H9 (cell line): Measurements from ENCODE around the gene MAP1B. TPM values are rescaled to one million over a fixed set of nuclear protein-coding genes. Genes with fewer than 3 reads are reported as not detected.

ENCODE experiments used
- DNase-seq: peaks from one replicate; pipeline ENCODE4 v3.0.0-alpha.2; 2017
- H2AFZ ChIP-seq: one replicate; pipeline ENCODE4 v1.6.1; 2013; ENCODE audit warnings: mild to moderate bottlenecking, low read length, control low read depth, moderate library complexity
- H2AK5ac ChIP-seq: 2 replicates; pipeline ENCODE4 v1.6.1; 2013; ENCODE audit warnings: low read length, control low read depth, mixed read lengths; ENCODE audit not compliant: insufficient read length
- H2BK120ac ChIP-seq: one replicate; pipeline ENCODE4 v1.6.1; 2013; ENCODE audit warnings: low read depth, mild to moderate bottlenecking, low read length, control low read depth, inconsistent platforms; ENCODE audit not compliant: poor library complexity, severe bottlenecking
- H2BK12ac ChIP-seq: 2 replicates; pipeline ENCODE4 v1.6.1; 2013; ENCODE audit warnings: low read length, control low read depth, mixed read lengths, low read depth; ENCODE audit not compliant: insufficient read length
- H2BK15ac ChIP-seq: 2 replicates; pipeline ENCODE4 v1.6.1; 2013; ENCODE audit warnings: low read depth, low read length, control low read depth
- H2BK20ac ChIP-seq: one replicate; pipeline ENCODE4 v1.6.1; 2013; ENCODE audit warnings: low read depth, mild to moderate bottlenecking, low read length, control low read depth, inconsistent platforms; ENCODE audit not compliant: poor library complexity, severe bottlenecking
- H2BK5ac ChIP-seq: 2 replicates; pipeline ENCODE4 v1.6.1; 2013; ENCODE audit warnings: low read length, control low read depth, mixed read lengths; ENCODE audit not compliant: insufficient read length
- H3K14ac ChIP-seq: 2 replicates; pipeline ENCODE4 v1.6.1; 2013; ENCODE audit warnings: low read length, control low read depth; ENCODE audit not compliant: insufficient read depth
- H3K18ac ChIP-seq: 2 replicates; pipeline ENCODE4 v1.6.1; 2013; ENCODE audit warnings: low read depth, mild to moderate bottlenecking, mixed read lengths, low read length, control low read depth; ENCODE audit not compliant: insufficient read length
- H3K23ac ChIP-seq: 2 replicates; pipeline ENCODE4 v1.6.1; 2013; ENCODE audit warnings: low read length, control low read depth, mixed read lengths, low read depth; ENCODE audit not compliant: insufficient read length
- H3K23me2 ChIP-seq: 2 replicates; pipeline ENCODE4 v1.6.1; 2013; ENCODE audit warnings: low read depth, mild to moderate bottlenecking, mixed read lengths, low read length, control low read depth; ENCODE audit not compliant: insufficient read length, poor library complexity, severe bottlenecking
- H3K27ac ChIP-seq: 2 replicates; pipeline ENCODE4 v1.5.1; 2013; ENCODE audit warnings: low read length, control low read depth, mixed read lengths, low read depth; ENCODE audit not compliant: insufficient read length
- H3K27me3 ChIP-seq: 2 replicates; pipeline ENCODE4 v1.6.1; 2013; ENCODE audit warnings: low read length, control low read depth, inconsistent platforms; ENCODE audit not compliant: insufficient read depth
- H3K4ac ChIP-seq: 2 replicates; pipeline ENCODE4 v1.6.1; 2013; ENCODE audit warnings: low read depth, mild to moderate bottlenecking, control low read depth, inconsistent platforms, low read length, moderate library complexity
- H3K4me1 ChIP-seq: 2 replicates; pipeline ENCODE4 v1.6.1; 2013; ENCODE audit warnings: low read length, control low read depth, inconsistent platforms; ENCODE audit not compliant: insufficient read depth
- H3K4me2 ChIP-seq: 2 replicates; pipeline ENCODE4 v1.6.1; 2013; ENCODE audit warnings: low read length, control low read depth, mixed read lengths; ENCODE audit not compliant: insufficient read length, insufficient read depth
- H3K56ac ChIP-seq: 2 replicates; pipeline ENCODE4 v1.6.1; 2013; ENCODE audit warnings: low read depth, mild to moderate bottlenecking, mixed read lengths, low read length, control low read depth; ENCODE audit not compliant: insufficient read length
- H3K79me1 ChIP-seq: 2 replicates; pipeline ENCODE4 v1.6.1; 2013; ENCODE audit warnings: low read depth, mild to moderate bottlenecking, moderate library complexity, low read length, control low read depth, inconsistent platforms; ENCODE audit not compliant: insufficient read depth, poor library complexity, severe bottlenecking
- H3K79me2 ChIP-seq: 2 replicates; pipeline ENCODE4 v1.6.1; 2013; ENCODE audit warnings: low read length, control low read depth, inconsistent platforms; ENCODE audit not compliant: insufficient read depth
- H3K9ac ChIP-seq: 2 replicates; pipeline ENCODE4 v1.6.1; 2013; ENCODE audit warnings: low read length, control low read depth, mixed read lengths; ENCODE audit not compliant: insufficient read length; ENCODE audit errors: extremely low read depth
- H3K9me3 ChIP-seq: one replicate; pipeline ENCODE4 v1.6.1; 2013; ENCODE audit warnings: low read depth, low read length, inconsistent platforms; ENCODE audit not compliant: control insufficient read depth
- H3T11ph ChIP-seq: one replicate; pipeline ENCODE4 v1.6.1; 2013; ENCODE audit warnings: mild to moderate bottlenecking, low read length, control low read depth, inconsistent platforms
- H4K20me1 ChIP-seq: one replicate; pipeline ENCODE4 v1.6.1; 2013; ENCODE audit not compliant: control insufficient read depth, insufficient read length, insufficient read depth
- H4K5ac ChIP-seq: 2 replicates; pipeline ENCODE4 v1.6.1; 2013; ENCODE audit warnings: low read depth, mild to moderate bottlenecking, mixed read lengths, low read length, control low read depth; ENCODE audit not compliant: insufficient read length
- H4K8ac ChIP-seq: replicated peaks from 2 replicates; pipeline ENCODE4 v1.6.1; 2013; ENCODE audit warnings: low read length, control low read depth, mixed read lengths, low read depth; ENCODE audit not compliant: insufficient read length
- H4K91ac ChIP-seq: 2 replicates; pipeline ENCODE4 v1.6.1; 2013; ENCODE audit warnings: low read depth, mild to moderate bottlenecking, moderate library complexity, mixed read lengths, low read length, control low read depth; ENCODE audit not compliant: insufficient read length
- H3K27ac Mint-ChIP-seq, 3 experiments: 2 replicates in 2 of 3; 3 replicates in 1 of 3; pipeline ENCODE4 v1.8.0; 2020 to 2021; ENCODE audit warnings: mixed read lengths in 3 of 3, mild to moderate bottlenecking in 1 of 3, moderate library complexity in 1 of 3
- H3K27me3 Mint-ChIP-seq: 2 replicates; pipeline ENCODE4 v1.8.0; 2021; ENCODE audit warnings: low read depth, mild to moderate bottlenecking, moderate library complexity, mixed read lengths
- H3K36me3 Mint-ChIP-seq, 3 experiments: 2 replicates in 2 of 3; 3 replicates in 1 of 3; pipeline ENCODE4 v1.8.0; 2020 to 2021; ENCODE audit warnings: low read depth in 3 of 3, mixed read lengths in 3 of 3; ENCODE audit not compliant: insufficient read depth in 1 of 3
- H3K4me1 Mint-ChIP-seq, 2 experiments: 2 replicates each; pipeline ENCODE4 v1.8.0; 2020; ENCODE audit warnings: mixed read lengths in 2 of 2
- H3K4me3 Mint-ChIP-seq, 2 experiments: 2 replicates in 1 of 2; 3 replicates in 1 of 2; pipeline ENCODE4 v1.8.0; 2020 to 2021; ENCODE audit warnings: mild to moderate bottlenecking in 2 of 2, mixed read lengths in 2 of 2, moderate library complexity in 1 of 2
- H3K9me3 Mint-ChIP-seq, 2 experiments: 2 replicates in 1 of 2; 3 replicates in 1 of 2; pipeline ENCODE4 v1.8.0; 2020; ENCODE audit warnings: mild to moderate bottlenecking in 2 of 2, mixed read lengths in 2 of 2, moderate library complexity in 1 of 2
- CTCF ChIP-seq: fragments of 200-600 bp; sonication (generic); conservative IDR thresholded peaks from 3 replicates; pipeline ENCODE4 v1.8.0; 2021; ENCODE audit warnings: antibody characterized with exemption, mild to moderate bottlenecking
- WGBS: extraction: QIAGEN DNeasy Blood & Tissue Kit; methylation state at CpG from one replicate; pipeline ENCODE4 v1.1.7; 2013; ENCODE audit warnings: missing lambda C conversion rate, low lambda C conversion rate, mixed read lengths; ENCODE audit not compliant: insufficient read length; ENCODE audit errors: extremely low coverage; 5-methylcytosine and 5-hydroxymethylcytosine counted together
- total RNA-seq: library from RNA; stranded (reverse); gene quantifications from 2 replicates; pipeline ENCODE4 v1.2.1, GENCODE V29; 2021

MAP1B gene
- total RNA-seq, 1 experiment from 2014 or later, result 67.5 TPM

DNA sequence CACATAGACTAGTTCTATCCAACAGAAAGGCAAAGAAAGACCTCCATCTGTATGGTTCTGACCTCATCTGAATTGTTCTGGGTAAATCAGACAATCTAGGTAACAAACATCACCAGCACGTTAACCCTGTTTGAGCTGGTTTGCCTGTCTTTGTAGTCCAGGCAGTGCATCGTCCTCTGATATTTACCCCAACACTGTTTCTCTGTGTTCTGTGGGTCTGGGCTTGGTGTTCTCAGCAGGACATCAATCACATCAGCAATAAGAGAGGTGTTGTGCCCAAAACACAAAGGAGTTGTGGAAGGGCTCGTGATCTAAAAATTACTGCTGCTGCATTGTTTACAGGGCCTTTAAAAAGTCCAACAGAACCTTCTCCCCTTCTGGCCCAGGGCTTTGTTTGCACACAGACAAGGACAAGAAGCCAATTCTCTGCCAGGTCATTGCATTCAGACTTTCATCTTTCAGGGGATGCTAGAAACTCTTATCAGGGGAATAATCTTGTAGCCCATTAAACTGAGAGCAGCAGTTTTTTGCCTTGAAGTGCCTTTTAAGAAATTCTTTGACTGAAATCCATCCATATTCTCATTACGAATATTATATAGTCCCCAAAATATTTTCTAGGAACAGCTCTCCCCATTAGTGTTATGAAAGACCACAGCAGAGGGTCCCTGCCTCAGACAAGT lies 30.5 kb upstream of the MAP1B start:
- H3K4me1 Mint-ChIP-seq, result peaks cover 14 to 22% of the 10 kb centered on the region in 2 experiments
- H3K36me3 Mint-ChIP-seq, result no peaks in the 10 kb centered on the region
- Histone ChIP-seq H3K23ac (no peak overlapping the region), H2BK5ac (no peak overlapping the region), H3K4me1 (peaks cover 4% of the 10 kb centered on the region; the same call in 1 of the 2 replicates), H3K79me1 (no peaks in the 10 kb centered on the region), H3K18ac (no peak overlapping the region), H4K91ac (no peak overlapping the region), H2AFZ (no peak overlapping the region), H3K14ac (no peak overlapping the region), H4K8ac (no peak overlapping the region), H3K27me3 (no peaks in the 10 kb centered on the region), H2BK120ac (no peak overlapping the region), H3T11ph (no peak overlapping the region), H3K23me2 (no peaks in the 10 kb centered on the region), H3K56ac (no peak overlapping the region), H4K20me1 (no peaks in the 10 kb centered on the region), H2AK5ac (no peak overlapping the region), H2BK20ac (no peak overlapping the region), H3K79me2 (no peaks in the 10 kb centered on the region), H3K4ac (no peak overlapping the region), H4K5ac (no peak overlapping the region), H3K9me3 (no peaks in the 10 kb centered on the region), H2BK12ac (no peak overlapping the region), H3K4me2 (no peak overlapping the region), H2BK15ac (no peak overlapping the region), H3K27ac (no peak overlapping the region), H3K9ac (no peak overlapping the region)
- H3K27me3 Mint-ChIP-seq, result no peaks in the 10 kb centered on the region
- no peak overlapping the region for H3K4me3 Mint-ChIP-seq
- TF ChIP-seq CTCF, result no peak
- H3K9me3 Mint-ChIP-seq, result no peaks in the 10 kb centered on the region
- 0 out of 7 replicates have a peak overlapping the region, but pooled peaks of 1 of the 3 experiments have one; percentile 57 for H3K27ac Mint-ChIP-seq
- DNase-seq, result no peak
- no CpG with 5 or more reads among the region's 4 CpGs for WGBS
